ENCODE measurements around the gene PCK1.

DNA sequence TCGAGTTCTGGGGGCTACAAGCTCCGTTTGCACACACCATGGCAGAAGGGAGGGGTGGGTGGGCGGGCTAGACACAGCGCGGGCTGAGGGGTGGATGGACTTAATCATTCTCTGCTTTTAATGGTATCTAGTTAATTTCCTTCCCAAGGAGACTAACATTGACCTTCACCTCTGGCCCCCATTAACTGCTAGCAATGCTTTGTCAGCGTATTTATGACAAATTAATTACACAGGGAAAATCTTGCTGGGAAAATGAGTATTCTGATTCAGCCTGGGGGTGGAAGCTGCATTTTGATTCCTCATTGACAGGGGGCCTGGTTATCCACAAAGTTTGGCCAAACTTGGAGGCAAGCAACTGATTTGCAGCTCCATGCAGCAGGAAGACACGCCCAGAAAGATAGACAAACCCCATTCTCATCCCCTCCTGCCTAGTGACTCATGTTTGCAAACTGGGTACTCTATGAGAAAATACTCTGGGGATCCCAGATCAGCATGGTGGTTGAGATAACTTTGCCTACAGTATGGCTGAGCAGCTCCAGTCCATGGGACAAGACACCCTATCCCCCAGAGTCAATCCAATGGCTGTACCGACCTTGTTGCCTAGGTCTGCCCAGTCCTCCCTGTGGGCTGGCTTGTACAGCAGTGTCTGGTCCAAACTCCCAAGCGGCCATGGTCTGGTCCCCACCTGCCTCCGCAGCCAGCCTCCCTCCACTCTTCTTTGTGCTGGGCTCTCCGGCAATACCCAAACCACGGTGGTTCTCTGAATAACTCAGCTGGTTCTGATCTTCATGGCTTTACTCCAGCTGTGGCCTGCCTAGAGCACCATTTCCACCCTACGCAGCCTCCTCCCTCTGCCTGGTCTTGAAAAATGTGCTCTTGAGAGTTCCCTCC lies 39.7 kb downstream of the PCK1 start:
- TF ChIP-seq EZH2 (IDR thresholded peaks at IDR 0.05; ENCODE audit: borderline replicate concordance, low read depth, low read length, severe bottlenecking) (no peak), CTCF (IDR thresholded peaks at IDR 0.05; ENCODE audit: extremely low read depth in 1 of 2, insufficient read depth in 1 of 2, low read depth in 1 of 2, low read length in 2 of 2) (no peak), POLR2AphosphoS5 (IDR thresholded peaks at IDR 0.05; ENCODE audit: insufficient read depth, low read depth, low read length) (no peak)

Data from endothelial cell of umbilical vein (primary cell).